A549 (cell line): ENCODE measurements around the gene GNB5. TPM values are rescaled to one million over a fixed set of nuclear protein-coding genes. Genes with fewer than 3 reads are reported as not detected.

Experiments
- ATAC-seq, 2 experiments: fragments of 200-7000 bp in 1 of 2; fragments of >200 bp in 1 of 2; cut with Nextera tagmentation in 1 of 2; cut with Tn5 transposase in 1 of 2; 3 replicates each; pipeline versions ENCODE4 v1.8.0 to v1.9.1; 2018 to 2020; ENCODE audit warnings: mild to moderate bottlenecking in 1 of 2, moderate library complexity in 1 of 2
- CTCF ChIA-PET: fragments of 300-600 bp; sonication (Branson Sonifier 250); formaldehyde crosslinking; extraction: SDS; loops from one replicate; lab custom pipeline; 2021; ENCODE audit warnings: antibody characterized with exemption, inconsistent platforms; lab: Yijun Ruan, JAX
- POLR2A ChIA-PET: fragments of 350-600 bp; formaldehyde crosslinking; extraction: SDS; loops from one replicate; lab custom pipeline; 2021; ENCODE audit warnings: antibody characterized with exemption, inconsistent platforms; lab: Yijun Ruan, JAX
- DNase-seq, 2 experiments: peaks; one replicate each; pipeline versions ENCODE4 v3.0.0 to v3.0.0-alpha.2; 2011 to 2016; ENCODE audit warnings: low read depth in 1 of 2, low spot score in 1 of 2
- FAIRE-seq: peaks from 2 replicates; lab custom pipeline; 2011; peaks lifted over from hg19 to GRCh38; lab: Jason Lieb, UNC
- H3K27ac ChIP-seq, 2 experiments: fragments of >200 bp; sonication (Bioruptor Twin); formaldehyde crosslinking; 3 replicates each; pipeline ENCODE4 v1.5.1; 2016 to 2017
- H3K4me1 ChIP-seq: fragments of >200 bp; sonication (Bioruptor Twin); formaldehyde crosslinking; 3 replicates; pipeline ENCODE4 v1.6.1; 2016
- H3K4me2 ChIP-seq: fragments of >200 bp; sonication (Bioruptor Twin); formaldehyde crosslinking; 3 replicates; pipeline ENCODE4 v1.6.1; 2016
- H3K4me3 ChIP-seq: fragments of >200 bp; sonication (Bioruptor Twin); formaldehyde crosslinking; 3 replicates; pipeline ENCODE4 v1.5.1; 2016
- H3K9me3 ChIP-seq: fragments of >200 bp; sonication (Bioruptor Twin); formaldehyde crosslinking; 3 replicates; pipeline ENCODE4 v1.6.1; 2016
- BHLHE40 ChIP-seq: IDR thresholded peaks from 2 replicates; pipeline ENCODE4 v1.6.1; 2012; ENCODE audit warnings: low read depth, low read length, inconsistent platforms
- CBX8 ChIP-seq: fragments of 200-600 bp; sonication (generic); IDR thresholded peaks from 2 replicates; pipeline ENCODE4 v1.6.1; 2016
- CEBPB ChIP-seq, 2 experiments: fragments of >200 bp in 1 of 2; sonication (Bioruptor Twin) in 1 of 2; formaldehyde crosslinking in 1 of 2; IDR thresholded peaks; 2 replicates each; pipeline ENCODE4 v1.6.1; 2012 to 2016
- EHF ChIP-seq: fragments of 250-450 bp; sonication (Bioruptor Pico); IDR thresholded peaks from 2 replicates; pipeline ENCODE4 v1.5.0; 2020; ENCODE audit warnings: mild to moderate bottlenecking
- FOXS1 ChIP-seq: fragments of 250-450 bp; sonication (Bioruptor Pico); IDR thresholded peaks from 2 replicates; pipeline ENCODE4 v1.5.0; 2020; ENCODE audit warnings: mild to moderate bottlenecking, moderate library complexity
- HDAC2 ChIP-seq: fragments of 200-600 bp; sonication (generic); IDR thresholded peaks from 2 replicates; pipeline ENCODE4 v1.6.1; 2016
- HMGXB4 ChIP-seq: fragments of 250-450 bp; sonication (Bioruptor Pico); IDR thresholded peaks from 2 replicates; pipeline ENCODE4 v1.5.0; 2021; ENCODE audit warnings: mild to moderate bottlenecking, moderate library complexity, borderline replicate concordance
- HOXA7 ChIP-seq: fragments of 250-450 bp; sonication (Bioruptor Pico); IDR thresholded peaks from 2 replicates; pipeline ENCODE4 v1.5.0; 2020; ENCODE audit warnings: mild to moderate bottlenecking, moderate library complexity
- HOXB13 ChIP-seq: fragments of 250-450 bp; sonication (Bioruptor Pico); IDR thresholded peaks from 2 replicates; pipeline ENCODE4 v1.5.0; 2020; ENCODE audit warnings: low read depth, mild to moderate bottlenecking, moderate library complexity
- JUNB ChIP-seq: fragments of >200 bp; sonication (Bioruptor Twin); formaldehyde crosslinking; IDR thresholded peaks from 2 replicates; pipeline ENCODE4 v1.6.1; 2016
- KDM5A ChIP-seq: fragments of 200-600 bp; sonication (generic); IDR thresholded peaks from 2 replicates; pipeline ENCODE4 v1.6.1; 2016; ENCODE audit warnings: antibody characterized with exemption, mild to moderate bottlenecking
- MYC ChIP-seq: IDR thresholded peaks from 2 replicates; pipeline ENCODE4 v1.6.1; 2012; ENCODE audit warnings: mild to moderate bottlenecking, inconsistent platforms, low read length, improper control_type of control experiment, borderline replicate concordance
- RARB ChIP-seq: fragments of 250-450 bp; sonication (Bioruptor Pico); IDR thresholded peaks from 2 replicates; pipeline ENCODE4 v1.8.0; 2021; ENCODE audit warnings: mild to moderate bottlenecking, moderate library complexity
- RCOR1 ChIP-seq: fragments of 150-350 bp; IDR thresholded peaks from 2 replicates; pipeline ENCODE4 v1.6.1; 2014; ENCODE audit warnings: antibody characterized with exemption, low read length, low read depth
- RFX5 ChIP-seq: fragments of 450-650 bp; IDR thresholded peaks from 2 replicates; pipeline ENCODE4 v1.7.1; 2014; ENCODE audit warnings: antibody characterized with exemption, mild to moderate bottlenecking, moderate library complexity
- RNF2 ChIP-seq: fragments of 200-600 bp; sonication (generic); IDR thresholded peaks from 2 replicates; pipeline ENCODE4 v1.6.1; 2016; ENCODE audit warnings: low read depth, mild to moderate bottlenecking, antibody characterized with exemption, moderate library complexity, borderline replicate concordance
- SMC3 ChIP-seq: fragments of >200 bp; sonication (Bioruptor Twin); formaldehyde crosslinking; IDR thresholded peaks from 3 replicates; pipeline ENCODE4 v1.6.1; 2018; ENCODE audit warnings: inconsistent platforms
- USF2 ChIP-seq: fragments of 450-650 bp; IDR thresholded peaks from 2 replicates; pipeline ENCODE4 v1.6.1; 2014; ENCODE audit warnings: antibody characterized with exemption
- ZFP36 ChIP-seq: fragments of 450-650 bp; IDR thresholded peaks from 2 replicates; pipeline ENCODE4 v1.6.1; 2014; ENCODE audit warnings: borderline replicate concordance; ENCODE audit not compliant: partially characterized antibody
- ZNF302 ChIP-seq: fragments of 250-450 bp; sonication (Bioruptor Pico); IDR thresholded peaks from 2 replicates; pipeline ENCODE4 v1.9.0; 2021; ENCODE audit warnings: inconsistent platforms, mild to moderate bottlenecking, moderate library complexity
- ZSCAN20 ChIP-seq: fragments of 250-450 bp; sonication (Bioruptor Pico); IDR thresholded peaks from 2 replicates; pipeline ENCODE4 v1.8.0; 2022; ENCODE audit warnings: mild to moderate bottlenecking, moderate library complexity
- WGBS: methylation state at CpG from one replicate; pipeline ENCODE4 v1.1.6; 2017; ENCODE audit errors: missing lambda C conversion rate; 5-methylcytosine and 5-hydroxymethylcytosine counted together
- polyA plus RNA-seq, 4 experiments: library from polyadenylated mRNA; depleted of rRNA in 3 of 4; stranded (reverse); fragments of >200 nt; fragmentation: RNase III in 1 of 4; extraction: RNeasy Plus Mini Kit Qiagen cat#74134 plus additional on column Dnase treatment in 1 of 4; gene quantifications; 2 replicates in 3 of 4; 3 replicates in 1 of 4; pipeline ENCODE4 v1.2.3, GENCODE V29; 2011 to 2017

Gene GNB5
- polyA plus RNA-seq, 2 of the 4 experiments (the other 2 are of a cell fraction): 57.2 to 67.5 TPM

GRCh38 chr15:52162876-52163275 is 28.3 kb downstream of the GNB5 start:
- 88% methylated on average over 22 of the region's 22 CpGs for WGBS
- ATAC-seq (no peak), DNase-seq (no peak), FAIRE-seq (no peak)
- Histone ChIP-seq H3K9me3 (no peaks in the 10 kb centered on the region), H3K4me2 (no peak overlapping the region), H3K27ac (no peak overlapping the region), H3K4me3 (no peak overlapping the region), H3K4me1 (peaks cover 12% of the 10 kb centered on the region; the same call in 2 of the 3 replicates)
- CTCF ChIA-PET: interaction anchor here (1.1 to 9.5 kb wide), 5 partner anchors 9 to 27 kb away, joined by 3 to 58 read pairs (median 15); no protein-coding TSS in a partner anchor
- TF ChIP-seq ZFP36 (no peak), JUNB (no peak)
- POLR2A ChIA-PET: no interaction called here

- Histone ChIP-seq H3K4me2 (no peak overlapping the region), H3K9me3 (no peaks in the 10 kb centered on the region), H3K27ac (no peak overlapping the region), H3K4me3 (no peak overlapping the region), H3K4me1 (peaks cover 12% of the 10 kb centered on the region; the same call in 2 of the 3 replicates)
- no peak for FAIRE-seq
- DNase-seq: no peak
- ChIA-PET POLR2A (no interaction called here), CTCF (interaction anchor here (0.9 to 9.5 kb wide), 8 partner anchors 8 to 79 kb away, joined by 3 to 58 read pairs (median 6); no protein-coding TSS in a partner anchor)
- no peak for ATAC-seq
- TF ChIP-seq CEBPB (IDR thresholded peaks at IDR 0.05) (no peak), FOXS1 (CRISPR knock-in tag) (no peak), USF2 (no peak), HMGXB4 (no peak), HDAC2 (no peak), SMC3 (no peak), BHLHE40 (no peak), HOXA7 (CRISPR knock-in tag) (no peak), KDM5A (no peak), HOXB13 (CRISPR knock-in tag) (no peak)
- 68% methylated on average over 4 of the region's 4 CpGs for WGBS
Observed at GRCh38 chr15:52162260-52162659, 28.9 kb downstream of the GNB5 start.

GRCh38 chr15:52161406-52161966 is 29.7 kb downstream of the GNB5 start:
- POLR2A ChIA-PET: no interaction called here
- CTCF ChIA-PET: interaction anchor here (0.5 to 9.5 kb wide), 11 partner anchors 8 to 383 kb away, joined by 3 to 58 read pairs (median 4); no protein-coding TSS in a partner anchor
- no peak overlapping the region for H3K4me3 ChIP-seq
- TF ChIP-seq HDAC2 (no peak), RARB (CRISPR knock-in tag) (no peak), RNF2 (no peak), ZSCAN20 (CRISPR knock-in tag) (no peak), RCOR1 (no peak), JUNB (no peak), ZNF302 (no peak), EHF (CRISPR knock-in tag) (no peak), RFX5 (no peak), CBX8 (no peak), ZFP36 (no peak), KDM5A (no peak), MYC (no peak), USF2 (no peak)
- DNase-seq: no peak
- peaks cover 12% of the 10 kb centered on the region; the same call in 2 of the 3 replicates for H3K4me1 ChIP-seq
- WGBS: 94% methylated on average over 13 of the region's 13 CpGs
- H3K4me2 ChIP-seq: no peak overlapping the region
- FAIRE-seq: no peak
- no peak overlapping the region for H3K27ac ChIP-seq
- 0 out of 6 replicates have a peak, but pooled peaks of 1 of the 2 experiments have one; percentile 14 for ATAC-seq
- H3K9me3 ChIP-seq: no peaks in the 10 kb centered on the region
